Stimulated activated CD8-positive, alpha-beta memory T cell treated with anti-CD3 and anti-CD28 coated beads, Interleukin-7, amount 100 ng/mL, for 1 hour (primary cell): ENCODE measurements around the gene ACOT6.
A peak's percentile ranks its signal among the peaks of the same experiment; 100 is the strongest.
"Not testable (repeated sequence)": the region's sequence is repeated elsewhere in the genome, so short reads cannot be mapped to it uniquely, and the experiment has no call there.

Experiments
- DNase-seq, 2 donors: peaks; one replicate each; pipeline ENCODE4 v3.0.0-alpha.2; 2020; ENCODE audit warnings: low read depth in 2 of 2

Gene ACOT6

GRCh38 chr14:73612339-73613045 is at the start of gene ACOT6:
ACOT6 (plus strand) TSS chr14:73612517; CDS start chr14:73612572, 55 bp downstream.
- DNase-seq, result peak; percentile 27 to 29

GRCh38 chr14:73562696-73563095 is 49.6 kb upstream of the ACOT6 start:
- DNase-seq, result not testable (repeated sequence)

GRCh38 chr14:73566431-73566830 is 45.9 kb upstream of the ACOT6 start:
- DNase-seq, result not testable (repeated sequence)

- DNase-seq, result not testable (repeated sequence)
Measured at GRCh38 chr14:73566935-73567334, 45.4 kb upstream of the ACOT6 start.

- no peak for DNase-seq
Measured at GRCh38 chr14:73567358-73567757, 45.0 kb upstream of the ACOT6 start.

- no peak for DNase-seq
Measured at GRCh38 chr14:73567951-73568885, 44.1 kb upstream of the ACOT6 start.

GRCh38 chr14:73568886-73569184 is 43.5 kb upstream of the ACOT6 start:
- not testable (repeated sequence) for DNase-seq

GRCh38 chr14:73569185-73569958 is 42.9 kb upstream of the ACOT6 start, which contains the start of gene ACOT2:
ACOT2 (plus strand) TSS chr14:73569213; CDS start chr14:73569241, 28 bp downstream.
- peak; percentile 55 to 58 for DNase-seq

GRCh38 chr14:73570913-73571312 is 41.4 kb upstream of the ACOT6 start:
- peak; percentile 31 to 45 for DNase-seq

- DNase-seq, result not testable (repeated sequence)
Measured at GRCh38 chr14:73573034-73573433, 39.3 kb upstream of the ACOT6 start.

GRCh38 chr14:73573740-73574139 is 38.6 kb upstream of the ACOT6 start:
- DNase-seq, result not testable (repeated sequence)

GRCh38 chr14:73574251-73574650 is 38.1 kb upstream of the ACOT6 start:
- not testable (repeated sequence) for DNase-seq

GRCh38 chr14:73576391-73576790 is 35.9 kb upstream of the ACOT6 start:
- DNase-seq, result no peak

GRCh38 chr14:73577214-73577613 is 35.1 kb upstream of the ACOT6 start:
- not testable (repeated sequence) for DNase-seq

GRCh38 chr14:73582102-73582979 is 30.0 kb upstream of the ACOT6 start:
- DNase-seq, result not testable (repeated sequence)

- DNase-seq, result no peak
Measured at GRCh38 chr14:73588695-73589094, 23.6 kb upstream of the ACOT6 start.

GRCh38 chr14:73589116-73589515 is 23.2 kb upstream of the ACOT6 start:
- no peak for DNase-seq

GRCh38 chr14:73590673-73591004 is 21.7 kb upstream of the ACOT6 start:
- not testable (repeated sequence) for DNase-seq

- DNase-seq, result peak; percentile 8 to 17
Measured at GRCh38 chr14:73591690-73592449, 20.4 kb upstream of the ACOT6 start, which contains the start of gene ACOT4. ACOT4 (plus strand) TSS chr14:73591873; CDS start chr14:73591960, 87 bp downstream.

- DNase-seq, result no peak
Measured at GRCh38 chr14:73594491-73594890, 17.8 kb upstream of the ACOT6 start.
